IMR-90 (cell line): Measurements from ENCODE around the gene SRCIN1.
"Not testable (repeated sequence)": the region's sequence is repeated elsewhere in the genome, so short reads cannot be mapped to it uniquely, and the experiment has no call there.

Experiments used
- BHLHE40 ChIP-seq: fragments of 150-350 bp; IDR thresholded peaks from 2 replicates; pipeline ENCODE4 v1.6.1; 2016; ENCODE audit warnings: mild to moderate bottlenecking, low read depth, low read length
- CTCF ChIP-seq: conservative IDR thresholded peaks from 2 replicates; pipeline ENCODE4 v1.5.1; 2012; ENCODE audit warnings: mild to moderate bottlenecking, low read depth, low read length, improper control_type of control experiment
- FOS ChIP-seq: fragments of 150-350 bp; IDR thresholded peaks from 2 replicates; pipeline ENCODE4 v1.6.1; 2016; ENCODE audit warnings: low read depth, low read length
- MAFK ChIP-seq: IDR thresholded peaks from 2 replicates; pipeline ENCODE4 v1.6.1; 2012; ENCODE audit warnings: low read depth, low read length, improper control_type of control experiment
- POLR2A ChIP-seq: IDR thresholded peaks from 2 replicates; pipeline ENCODE4 v1.6.1; 2012; ENCODE audit warnings: mild to moderate bottlenecking, low read depth, low read length
- RFX5 ChIP-seq: IDR thresholded peaks from 2 replicates; pipeline ENCODE4 v1.8.0; 2012; ENCODE audit warnings: low read depth, mild to moderate bottlenecking, low read length, moderate library complexity

- not testable (repeated sequence) for TF ChIP-seq CTCF, BHLHE40, MAFK, POLR2A, RFX5, FOS
Observed at GRCh38 chr17:38526526-38526925, 79.2 kb downstream of the SRCIN1 start.
